EL (cell line): ENCODE results near the gene PRMT3.
"Not testable (repeated sequence)": the region's sequence is repeated elsewhere in the genome, so short reads cannot be mapped to it uniquely, and the experiment has no call there.

Source experiments
- DNase-seq: peaks from one replicate; pipeline ENCODE4 v3.0.0-alpha.2; 2016

The PRMT3 gene

DNA sequence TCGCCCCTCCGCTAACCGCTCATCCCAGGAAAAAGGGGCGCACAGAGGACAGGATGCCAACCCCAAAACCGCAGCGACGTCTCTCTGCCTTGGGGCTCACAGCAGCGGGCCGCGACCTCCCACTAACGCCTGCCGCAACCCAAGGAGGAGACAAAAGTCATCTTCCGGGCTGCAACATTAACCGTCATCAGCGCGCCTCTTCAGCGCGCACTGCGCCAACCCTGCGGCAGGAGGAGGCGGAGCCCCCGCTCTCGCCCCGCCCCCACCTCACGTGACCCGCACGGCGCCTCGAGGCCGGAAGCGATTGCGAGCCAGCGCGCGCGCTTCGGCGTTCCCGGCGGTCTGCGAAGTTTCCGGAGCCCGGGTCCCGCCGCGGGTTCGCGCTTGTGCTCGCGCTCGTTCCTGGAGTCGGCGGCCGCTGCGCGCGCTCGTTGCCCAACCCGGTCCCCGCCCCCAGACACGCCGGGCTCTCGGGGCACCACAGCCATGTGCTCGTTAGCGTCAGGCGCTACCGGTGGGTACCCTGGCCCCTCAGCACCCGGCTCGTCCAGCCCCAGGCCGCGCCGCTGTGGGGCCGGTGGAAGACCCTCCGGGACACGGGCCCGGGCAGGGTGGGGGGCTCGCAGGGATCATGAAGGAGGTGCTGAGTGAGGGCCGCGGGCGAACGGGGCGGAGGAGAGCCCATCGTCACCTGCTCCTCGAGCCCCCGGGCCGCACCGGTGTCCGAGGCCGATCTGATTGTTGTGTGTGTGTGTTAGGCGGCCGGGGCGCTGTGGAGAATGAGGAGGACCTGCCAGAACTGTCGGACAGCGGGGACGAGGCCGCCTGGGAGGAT is at the start of gene PRMT3:
PRMT3 (plus strand) TSS at position 456 of the 835 bp plus-strand sequence; CDS start at position 487, 31 bp downstream.
- DNase-seq, result peak; percentile 95

DNA sequence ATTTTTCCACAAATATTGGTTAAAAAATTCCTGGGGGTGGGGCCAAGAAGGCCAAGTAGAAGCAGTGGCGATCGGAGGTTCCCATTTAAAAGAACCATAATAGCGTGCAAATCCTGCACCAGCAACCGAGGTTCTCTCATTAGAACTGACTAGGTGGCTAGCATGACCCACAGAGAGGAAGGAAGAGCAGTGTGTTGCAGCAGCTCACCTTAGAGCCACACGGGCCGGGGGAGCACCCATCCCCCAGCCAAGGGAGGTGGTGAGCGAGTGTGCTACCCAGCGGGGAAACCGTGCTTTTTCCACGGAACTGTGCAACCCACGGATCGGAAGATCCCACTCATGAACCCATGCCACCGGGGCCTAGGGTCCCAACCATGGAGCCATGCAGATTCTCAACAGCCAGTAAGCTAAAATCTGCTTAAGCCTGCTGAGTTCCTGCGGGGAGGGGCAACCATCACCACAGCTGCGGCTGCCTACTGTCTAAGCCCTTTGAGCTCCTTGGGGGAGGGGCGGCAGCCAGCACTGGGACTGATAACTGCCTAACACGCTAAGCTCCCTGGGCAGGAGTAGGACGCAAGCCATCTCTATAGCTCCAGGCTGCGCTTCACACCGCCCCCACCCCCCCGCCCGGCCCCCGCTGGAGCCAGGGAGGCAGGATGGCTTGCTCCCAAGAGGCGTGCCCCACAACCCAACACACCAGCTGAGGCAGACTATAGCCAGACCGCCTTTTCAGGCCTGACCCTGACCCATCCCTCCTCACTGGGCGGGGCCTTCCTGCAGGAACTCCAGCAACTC is 45.0 kb upstream of the PRMT3 start:
- DNase-seq, result no peak

DNA sequence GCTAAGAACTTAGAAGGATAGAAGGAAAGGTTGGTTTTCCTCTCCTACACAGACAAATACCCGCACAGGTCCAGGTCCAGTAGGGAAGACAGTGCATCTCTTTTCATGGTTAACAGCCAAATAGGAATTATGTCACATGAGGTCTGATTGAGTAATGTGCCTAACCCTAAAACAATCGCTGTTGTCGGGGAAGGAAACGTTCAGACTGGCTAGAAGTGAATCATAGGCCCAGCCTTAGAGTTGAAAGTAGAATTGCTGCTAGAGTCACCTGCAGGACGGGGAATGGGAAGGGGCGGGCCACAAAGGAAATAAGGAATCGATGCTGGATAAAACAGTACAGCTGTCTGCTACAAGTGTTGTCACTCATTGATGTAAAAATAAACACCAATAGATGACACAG is 36.4 kb upstream of the PRMT3 start:
- DNase-seq, result no peak

DNA sequence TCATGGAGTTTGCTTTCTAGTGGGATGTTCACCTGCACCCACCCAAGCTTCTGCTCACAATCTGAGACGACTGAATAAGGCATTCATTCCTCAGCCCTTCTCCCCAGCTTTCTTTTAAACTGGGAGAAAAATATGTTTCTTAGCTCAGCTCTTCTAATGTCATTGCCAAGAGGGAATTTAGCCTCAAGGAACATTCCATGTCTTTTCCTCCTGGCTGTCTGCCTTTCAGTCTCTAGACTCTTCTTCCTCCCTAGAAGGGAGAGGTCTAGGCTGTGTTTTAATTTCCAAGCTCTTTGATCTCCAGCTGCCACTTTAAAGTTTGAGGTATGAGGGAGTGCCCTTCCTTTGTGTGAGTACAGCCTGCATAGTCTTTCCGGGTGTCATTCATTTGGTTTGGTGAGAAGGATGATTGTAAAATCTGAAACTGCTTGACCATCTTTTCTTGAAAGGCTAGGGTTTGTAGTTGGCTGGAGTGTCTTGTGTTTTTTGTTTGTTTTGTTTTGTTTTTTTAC is 35.7 kb upstream of the PRMT3 start:
- DNase-seq, result no peak

DNA sequence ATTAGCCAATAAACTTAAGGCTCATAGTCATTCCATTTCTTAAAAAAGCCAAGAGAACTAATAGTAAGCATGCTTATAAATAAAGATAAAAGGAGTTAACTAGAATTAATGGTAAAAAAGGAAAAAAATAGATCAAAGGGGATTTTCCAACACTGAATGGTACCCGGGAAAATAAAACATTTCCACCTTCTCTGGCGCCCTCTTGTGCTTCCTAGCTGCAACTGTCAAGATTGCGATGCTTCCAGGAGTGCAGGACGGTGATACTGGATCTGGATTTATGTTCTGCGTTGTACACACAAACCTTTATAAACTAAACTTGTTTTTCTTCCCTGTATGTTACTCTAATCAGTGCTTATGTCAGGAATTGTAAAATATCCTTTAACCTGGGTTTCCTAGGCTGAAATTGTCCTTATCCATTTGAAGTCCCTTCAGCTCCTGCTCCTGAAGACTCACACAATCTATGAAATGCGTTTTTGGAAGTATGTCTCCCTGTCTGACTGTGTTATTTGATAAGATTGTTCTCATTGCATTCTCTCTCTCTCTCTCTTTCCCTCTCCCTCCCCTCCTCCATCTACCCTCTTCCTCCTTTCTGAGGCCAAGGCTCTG is 33.6 kb upstream of the PRMT3 start:
- peak; percentile 42 for DNase-seq

DNA sequence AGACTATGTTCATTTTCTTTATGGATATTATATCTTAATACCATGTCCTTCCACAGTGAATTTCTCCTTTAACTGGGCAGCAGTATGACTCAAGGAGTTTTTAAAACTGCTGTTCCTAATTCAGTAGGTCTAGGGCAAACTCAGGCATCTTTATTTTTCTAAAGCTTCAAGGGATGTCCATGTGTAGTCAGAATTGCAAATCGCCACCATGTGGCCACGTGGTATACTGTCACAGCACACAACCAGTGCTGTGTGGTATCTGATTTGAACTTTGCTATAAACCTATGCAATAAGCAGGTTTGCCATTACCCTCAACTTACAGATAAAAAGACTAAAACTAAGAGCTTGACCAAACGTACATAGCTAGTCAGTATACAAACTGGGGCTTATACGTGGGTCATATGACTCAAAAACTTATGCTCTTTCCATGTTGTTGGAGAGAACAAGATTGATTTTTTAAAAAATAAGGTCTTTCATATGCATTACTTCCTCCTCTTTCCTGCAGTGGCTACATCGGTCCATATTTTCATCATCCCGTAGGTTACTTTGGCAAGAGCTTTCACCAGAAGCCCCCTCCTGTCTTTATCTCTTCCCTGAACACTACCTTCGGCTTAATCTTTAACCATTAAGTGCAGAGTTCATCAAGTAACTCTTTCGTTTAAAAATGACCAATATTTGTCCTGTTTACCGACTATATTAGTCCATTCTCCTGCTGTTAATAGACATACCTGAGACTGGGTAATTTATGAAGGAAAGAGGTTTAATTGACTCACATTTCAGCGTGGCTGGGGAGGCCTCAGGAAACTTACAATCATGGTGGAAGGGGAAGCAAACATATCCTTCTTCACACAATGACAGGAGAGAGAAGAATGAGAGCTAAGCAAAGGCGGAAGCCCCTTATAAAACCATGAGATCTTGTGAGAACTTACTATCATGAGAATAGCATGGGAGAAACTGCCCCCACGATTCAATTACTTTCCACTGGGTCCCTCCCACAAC is 32.0 kb upstream of the PRMT3 start:
- DNase-seq, result peak; percentile 47

DNA sequence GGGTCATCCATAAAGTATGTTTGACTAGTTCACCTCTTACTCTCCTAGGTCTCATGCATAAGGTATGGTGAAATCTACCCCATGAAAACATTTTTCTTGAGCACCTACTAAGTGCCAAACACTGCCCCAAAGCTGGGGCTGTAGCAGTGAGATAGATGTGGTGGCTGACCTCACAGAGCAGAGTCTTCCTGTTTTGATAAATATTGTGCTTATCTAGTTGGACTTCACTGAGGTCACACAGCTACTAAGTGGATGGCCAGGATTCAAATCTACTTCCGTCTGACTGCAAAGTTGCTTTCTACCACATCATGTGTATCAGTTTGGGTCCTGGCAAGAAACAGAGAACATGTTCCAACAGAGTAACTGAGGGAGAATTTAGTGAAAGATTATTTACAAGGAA is 30.4 kb upstream of the PRMT3 start:
- DNase-seq, result no peak

DNA sequence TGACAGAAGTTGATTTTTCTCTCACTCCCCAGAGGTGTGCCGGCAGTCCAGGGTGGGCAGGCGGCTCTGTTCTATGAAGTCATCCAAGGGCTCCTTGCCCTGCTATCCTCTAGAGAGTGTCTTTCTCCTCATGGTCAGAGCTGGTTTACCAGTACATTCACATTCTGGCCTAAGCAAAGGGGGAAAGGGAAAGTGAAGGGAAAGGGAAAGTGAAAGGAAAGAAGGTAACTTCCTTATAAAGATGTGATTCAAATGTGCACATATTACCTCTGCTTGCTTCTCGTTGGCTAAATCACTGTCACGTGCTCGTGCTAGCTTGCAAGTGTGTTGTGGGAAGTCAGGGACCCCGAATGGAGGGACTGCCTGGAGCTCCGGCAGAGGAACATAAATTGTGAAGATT is 26.9 kb upstream of the PRMT3 start:
- DNase-seq, result peak; percentile 41

DNA sequence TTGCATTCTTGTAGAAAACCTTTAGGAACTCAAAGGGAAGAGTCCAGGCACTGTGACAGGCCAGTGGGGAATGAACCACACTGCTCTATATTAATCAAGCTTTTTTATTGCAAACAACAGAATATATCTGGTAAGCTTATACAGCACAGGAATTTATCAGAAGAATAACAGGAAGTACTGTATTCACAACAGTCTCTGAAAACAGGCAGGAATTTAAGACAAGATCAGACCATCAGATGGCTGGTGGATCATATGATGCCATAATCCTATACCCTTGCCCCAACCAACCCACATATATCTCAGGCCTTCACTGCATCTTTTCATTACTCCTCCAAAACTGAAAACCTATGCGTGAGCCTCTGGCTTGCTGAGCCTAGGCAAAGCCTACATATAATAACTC is 25.0 kb upstream of the PRMT3 start:
- no peak for DNase-seq

DNA sequence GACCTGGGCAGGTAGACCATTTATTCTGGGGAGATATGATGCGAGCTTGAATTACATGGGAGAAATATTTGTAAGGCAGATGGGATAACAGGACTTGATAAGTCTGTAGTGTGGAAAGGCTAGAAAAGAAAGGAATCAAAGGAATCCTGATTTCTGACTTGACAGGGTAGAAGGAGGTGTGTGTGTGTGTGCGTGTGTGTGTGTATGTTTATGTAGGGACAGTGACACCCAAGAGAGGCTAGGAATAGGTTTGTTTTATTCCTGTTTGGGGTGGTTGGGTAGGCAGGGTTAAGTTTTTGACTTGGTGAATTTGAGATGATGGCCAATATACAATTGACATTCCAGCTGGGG is 24.4 kb upstream of the PRMT3 start:
- no peak for DNase-seq

DNA sequence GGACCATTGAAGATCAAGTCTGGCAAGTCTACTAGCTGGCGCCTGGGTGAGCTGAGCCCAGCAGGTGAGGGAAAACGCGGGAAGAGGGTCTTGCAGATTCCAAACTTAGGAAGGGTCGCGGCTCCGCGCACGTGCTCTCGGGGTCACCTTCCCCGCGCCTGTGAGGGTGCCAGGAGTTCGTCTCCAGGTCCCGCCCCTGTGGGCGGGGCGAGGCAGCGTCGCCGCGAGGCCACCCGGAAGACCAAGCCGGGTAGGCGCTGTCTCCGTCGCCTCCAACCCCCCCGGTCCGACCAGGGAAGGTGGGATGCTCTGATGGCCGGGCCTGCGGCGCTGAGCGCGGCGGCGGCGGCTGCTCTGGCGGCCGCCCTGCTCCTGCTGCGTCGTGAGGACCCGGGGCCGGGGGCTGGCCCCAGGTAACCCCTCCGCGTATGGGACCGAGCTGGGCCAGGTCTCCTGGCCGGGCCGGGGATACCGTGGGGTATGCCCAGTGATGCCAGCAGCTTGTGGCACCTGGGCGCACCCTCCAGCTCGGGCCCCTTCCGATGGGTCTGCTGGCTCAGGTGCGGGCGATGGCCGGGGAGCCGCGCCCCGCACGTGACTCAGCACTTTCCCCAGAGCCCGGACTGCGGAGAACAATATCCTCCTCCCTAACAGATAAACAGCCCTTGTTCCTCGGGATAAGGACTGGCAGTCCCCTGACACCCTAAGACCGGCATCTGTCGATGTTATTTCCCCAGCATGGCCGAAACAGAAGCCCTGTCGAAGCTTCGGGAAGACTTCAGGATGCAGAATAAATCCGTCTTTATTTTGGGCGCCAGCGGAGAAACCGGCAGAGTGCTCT is 23.8 kb upstream of the PRMT3 start, which contains the start of gene HTATIP2:
HTATIP2 (plus strand) TSS at position 215 of the 841 bp plus-strand sequence; CDS start at position 739, 524 bp downstream.
- DNase-seq, result peak; percentile 41

DNA sequence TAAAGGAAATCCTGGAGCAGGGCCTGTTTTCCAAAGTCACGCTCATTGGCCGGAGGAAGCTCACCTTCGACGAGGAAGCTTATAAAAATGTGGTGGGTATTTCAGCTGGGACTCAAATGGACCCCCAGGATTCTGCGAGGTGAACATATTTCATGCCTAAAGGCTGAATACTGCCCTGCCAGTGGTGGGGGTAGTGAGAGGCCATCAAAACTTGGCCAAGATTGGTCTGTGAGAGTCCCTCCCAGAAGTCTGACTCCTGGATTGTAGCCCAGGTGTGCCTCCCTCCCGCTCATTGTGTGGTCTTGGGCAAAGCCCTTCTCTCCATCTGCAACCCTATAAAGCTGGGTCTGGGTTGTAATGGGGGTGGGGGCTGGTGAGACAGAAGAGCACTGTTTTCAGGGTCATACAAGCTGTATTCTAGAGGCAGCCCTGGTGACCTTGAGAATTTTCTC is 23.1 kb upstream of the PRMT3 start:
- no peak for DNase-seq

DNA sequence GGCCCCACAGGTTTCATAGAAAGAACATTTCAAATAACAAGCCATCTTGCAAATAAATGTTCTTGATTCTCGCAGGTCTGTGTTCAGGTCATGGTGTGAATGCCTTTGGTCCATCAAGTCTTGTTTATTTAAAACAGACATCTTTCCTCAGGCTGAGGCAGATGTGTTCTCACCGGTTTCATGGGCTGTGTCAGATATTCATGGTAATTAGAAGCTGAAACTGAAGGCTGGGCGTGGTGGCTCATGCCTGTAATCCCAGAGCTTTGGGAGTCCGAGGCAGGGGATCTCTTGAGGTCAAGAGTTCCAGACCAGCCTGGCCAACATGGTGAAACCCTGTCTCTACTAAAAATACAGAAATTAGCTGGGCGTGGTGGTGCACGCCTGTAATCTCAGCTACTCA is 22.1 kb upstream of the PRMT3 start:
- DNase-seq, result not testable (repeated sequence)

DNA sequence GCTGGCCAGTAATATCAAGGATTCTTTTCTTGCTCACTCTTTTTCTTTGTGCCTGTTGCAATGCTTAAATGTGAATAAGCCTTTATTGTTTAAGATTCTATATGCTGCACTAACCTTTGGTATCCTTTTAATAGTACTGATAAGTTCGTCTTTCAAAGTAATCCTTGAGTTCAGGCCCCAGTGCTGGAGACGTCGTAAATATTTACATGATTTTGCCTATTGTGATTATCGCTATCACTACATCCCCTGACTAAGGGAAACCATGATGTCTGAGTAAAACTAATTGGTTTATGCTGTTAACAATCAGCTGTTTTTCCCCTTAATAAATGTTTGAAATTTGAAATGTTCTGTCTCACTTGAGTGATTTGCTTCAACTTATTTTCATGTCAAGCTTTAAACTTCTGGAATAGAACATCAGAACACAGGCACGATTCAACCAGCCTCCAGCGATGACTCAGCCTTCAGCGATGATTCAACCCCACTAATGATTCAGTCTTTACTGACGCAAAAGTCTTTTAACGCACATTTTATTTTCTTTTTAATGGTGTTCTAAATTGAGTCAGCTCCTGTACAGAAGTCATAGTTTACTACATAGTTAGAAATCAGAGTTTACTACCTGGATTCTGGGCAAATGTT is 20.1 kb upstream of the PRMT3 start:
- DNase-seq, result peak; percentile 90

DNA sequence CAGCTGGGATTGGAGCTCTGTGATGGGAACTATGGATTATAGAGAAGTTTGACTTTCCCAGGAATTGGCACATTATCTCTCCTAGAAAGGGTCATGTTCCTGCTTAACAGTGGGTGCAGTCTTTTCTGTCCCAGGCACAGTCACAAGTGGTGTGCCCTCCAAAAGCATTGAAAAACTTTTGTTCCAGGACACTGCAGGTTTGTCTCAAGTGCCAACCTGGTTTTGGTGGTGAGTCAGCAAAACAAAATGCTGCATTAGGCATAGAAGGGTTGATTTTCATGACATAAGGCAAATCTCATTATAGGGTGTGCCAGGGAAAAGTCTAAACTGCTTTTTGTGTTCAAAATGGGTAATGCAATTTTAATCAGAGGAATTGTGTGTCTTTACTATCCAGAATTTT is 19.1 kb upstream of the PRMT3 start:
- DNase-seq, result no peak

DNA sequence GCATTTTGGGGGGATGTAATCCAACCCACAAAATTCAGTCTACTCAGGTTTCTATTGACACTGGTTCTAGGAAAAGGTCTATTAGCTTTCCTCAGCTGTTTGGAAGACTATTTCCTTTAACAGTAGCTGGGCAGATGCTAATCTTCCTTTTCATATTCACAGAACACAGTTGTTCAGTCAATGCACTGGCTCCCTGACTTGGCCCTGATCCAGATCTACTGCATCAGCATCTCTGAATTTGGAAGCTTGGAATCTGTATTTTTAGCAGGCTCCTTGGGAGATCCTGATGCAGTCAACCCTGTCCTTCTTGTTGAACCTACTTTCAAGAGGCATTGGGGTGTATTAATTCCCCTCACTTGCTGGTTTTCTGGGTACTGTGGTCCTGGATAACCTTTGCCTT is 17.7 kb upstream of the PRMT3 start:
- no peak for DNase-seq

DNA sequence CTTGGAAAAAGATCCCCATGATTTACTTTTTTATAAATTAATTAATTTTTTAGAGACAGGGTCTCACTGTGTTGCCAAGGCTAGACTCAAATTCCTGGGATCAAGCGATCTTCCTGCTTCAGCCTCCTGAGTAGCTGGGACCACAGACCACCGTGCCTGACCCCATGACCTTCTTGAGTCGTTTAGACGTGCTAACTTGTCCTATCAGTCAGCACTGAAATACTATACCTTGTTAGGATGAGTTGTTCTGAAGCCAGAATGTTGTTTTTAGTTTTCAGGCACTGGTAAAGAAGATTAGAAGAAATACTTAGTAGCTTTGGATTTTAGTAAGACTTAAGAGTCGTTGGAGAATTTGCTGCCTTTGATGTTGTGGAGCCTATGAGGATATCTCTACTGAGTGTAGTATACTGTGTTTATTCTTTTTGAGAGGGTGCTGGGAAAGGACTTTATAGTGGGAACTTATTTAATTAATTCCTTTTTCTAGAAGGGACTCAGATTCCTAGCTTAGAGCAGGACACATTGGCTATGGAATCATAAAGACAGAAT is 15.4 kb upstream of the PRMT3 start:
- no peak for DNase-seq

DNA sequence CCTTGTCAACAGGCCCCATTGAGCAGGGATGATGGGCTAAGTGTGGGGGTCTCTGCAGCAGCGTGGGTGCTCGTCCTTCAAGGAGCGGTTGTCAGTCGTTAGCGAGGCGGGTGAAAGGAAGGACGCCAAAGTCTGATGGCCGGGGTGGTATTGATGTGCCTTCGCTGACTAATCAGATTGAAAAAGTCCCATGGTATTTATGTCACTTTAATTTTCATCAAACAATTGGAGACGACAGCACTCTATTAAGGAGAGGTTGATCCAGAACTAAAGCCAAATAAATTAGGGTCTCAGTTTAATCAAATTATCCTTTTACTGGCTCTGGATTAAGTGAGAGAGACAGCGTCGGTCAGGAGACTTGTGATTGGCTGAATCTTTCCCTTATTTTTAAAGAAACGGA is 14.4 kb upstream of the PRMT3 start:
- no peak for DNase-seq

DNA sequence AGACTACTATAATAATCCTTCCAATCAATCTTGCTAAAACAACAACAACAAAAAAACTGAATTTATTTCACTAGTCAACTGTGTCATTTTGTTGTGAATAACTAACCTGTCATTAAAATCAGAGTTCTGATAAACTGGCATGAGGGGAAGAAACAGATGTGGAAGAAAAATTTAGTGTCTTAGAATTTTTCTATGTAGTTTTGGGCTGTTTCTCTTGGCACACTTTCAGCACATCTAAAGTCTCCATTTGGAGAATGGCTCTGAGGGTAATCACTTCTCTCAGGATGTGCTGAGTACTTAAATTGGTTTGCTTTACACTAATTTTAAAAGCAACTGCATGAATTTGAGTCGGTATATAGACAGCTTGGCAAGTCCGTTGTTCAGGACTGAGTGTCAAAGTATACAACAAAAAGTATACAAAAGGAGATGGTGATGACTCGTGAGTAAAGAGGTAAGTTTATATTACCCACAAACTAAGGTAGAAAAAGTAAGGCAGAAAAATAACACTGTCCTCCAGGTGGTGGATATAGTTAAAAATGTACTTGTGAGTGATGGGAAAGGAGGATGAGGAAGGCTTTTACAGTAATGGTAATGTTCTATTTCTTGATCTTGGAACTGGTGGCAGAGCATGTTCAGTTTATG is 13.8 kb upstream of the PRMT3 start:
- DNase-seq, result no peak
